ENCODE measurements around the gene HRC.

DNA sequence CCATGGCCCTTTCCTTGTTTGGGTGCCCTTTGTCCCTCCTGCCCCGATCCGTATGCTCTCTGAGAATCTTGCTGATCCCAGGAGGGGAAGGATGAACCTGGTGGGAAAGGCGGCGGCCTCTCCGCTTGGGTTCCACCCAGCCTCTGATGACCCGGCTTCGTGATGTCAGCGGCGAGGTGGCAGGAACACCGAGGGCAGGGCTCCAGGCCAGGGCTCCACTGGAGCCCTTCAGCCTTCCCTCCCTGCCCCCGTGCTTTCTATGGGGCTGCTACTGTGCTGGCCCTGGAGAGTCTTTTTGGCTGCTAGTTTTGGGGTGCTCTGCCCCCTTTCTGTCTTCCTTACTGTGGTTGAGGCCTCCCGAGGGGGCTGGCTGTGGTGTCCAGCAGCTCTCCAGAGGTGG is 52.9 kb downstream of the HRC start:
- TF ChIP-seq NRF1 (IDR thresholded peaks at IDR 0.05; ENCODE audit: low read depth, low read length) = no peak
- TF ChIP-seq, protein P1, sequence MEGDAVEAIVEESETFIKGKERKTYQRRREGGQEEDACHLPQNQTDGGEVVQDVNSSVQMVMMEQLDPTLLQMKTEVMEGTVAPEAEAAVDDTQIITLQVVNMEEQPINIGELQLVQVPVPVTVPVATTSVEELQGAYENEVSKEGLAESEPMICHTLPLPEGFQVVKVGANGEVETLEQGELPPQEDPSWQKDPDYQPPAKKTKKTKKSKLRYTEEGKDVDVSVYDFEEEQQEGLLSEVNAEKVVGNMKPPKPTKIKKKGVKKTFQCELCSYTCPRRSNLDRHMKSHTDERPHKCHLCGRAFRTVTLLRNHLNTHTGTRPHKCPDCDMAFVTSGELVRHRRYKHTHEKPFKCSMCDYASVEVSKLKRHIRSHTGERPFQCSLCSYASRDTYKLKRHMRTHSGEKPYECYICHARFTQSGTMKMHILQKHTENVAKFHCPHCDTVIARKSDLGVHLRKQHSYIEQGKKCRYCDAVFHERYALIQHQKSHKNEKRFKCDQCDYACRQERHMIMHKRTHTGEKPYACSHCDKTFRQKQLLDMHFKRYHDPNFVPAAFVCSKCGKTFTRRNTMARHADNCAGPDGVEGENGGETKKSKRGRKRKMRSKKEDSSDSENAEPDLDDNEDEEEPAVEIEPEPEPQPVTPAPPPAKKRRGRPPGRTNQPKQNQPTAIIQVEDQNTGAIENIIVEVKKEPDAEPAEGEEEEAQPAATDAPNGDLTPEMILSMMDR (IDR thresholded peaks at IDR 0.05) = no peak
- no peak for TF ChIP-seq SMC3 (IDR thresholded peaks at IDR 0.05; ENCODE audit: low read depth, low read length)
- no peak for TF ChIP-seq POLR2AphosphoS5 (IDR thresholded peaks at IDR 0.05; ENCODE audit: low read depth, low read length)
- no peak for TF ChIP-seq FOXM1 (IDR thresholded peaks at IDR 0.05; ENCODE audit: low read depth)
- TF ChIP-seq EP300 (IDR thresholded peaks at IDR 0.05; ENCODE audit: borderline replicate concordance in 1 of 2, low read depth in 1 of 2, low read length in 1 of 2) = no peak
- TF ChIP-seq USF2 (IDR thresholded peaks at IDR 0.05; ENCODE audit: borderline replicate concordance, low read depth, low read length) = no peak
- TF ChIP-seq RXRA (IDR thresholded peaks at IDR 0.05; ENCODE audit: borderline replicate concordance, low read depth) = no peak
- TF ChIP-seq RFX5 (IDR thresholded peaks at IDR 0.05; ENCODE audit: low read length) = no peak
- no peak for TF ChIP-seq RAD21 (IDR thresholded peaks at IDR 0.05; ENCODE audit: low read length)
- TF ChIP-seq ZBTB33 (IDR thresholded peaks at IDR 0.05; ENCODE audit: borderline replicate concordance, low read depth) = no peak
- TF ChIP-seq RCOR1 (IDR thresholded peaks at IDR 0.05; ENCODE audit: low read length) = no peak
- TF ChIP-seq CHD2 (IDR thresholded peaks at IDR 0.05; ENCODE audit: low read length, partially characterized antibody) = no peak
